GM12864 (cell line): ENCODE measurements around the gene GALNT9.
"Not testable (repeated sequence)": the region's sequence is repeated elsewhere in the genome, so short reads cannot be mapped to it uniquely, and the experiment has no call there.

Experiments
- DNase-seq: peaks from one replicate; pipeline ENCODE4 v3.0.0-alpha.2; 2011; ENCODE audit warnings: low read depth
- H3K4me3 ChIP-seq: 2 replicates; pipeline ENCODE4 v1.5.1; 2011; ENCODE audit warnings: mild to moderate bottlenecking, low read depth, low read length, control low read depth
- TF ChIP-seq, protein P1 (sequence below): IDR thresholded peaks from 2 replicates; pipeline ENCODE4 v1.5.1; 2011; ENCODE audit warnings: low read depth, mild to moderate bottlenecking, moderate library complexity, low read length, control low read depth, inconsistent platforms; ENCODE audit errors: missing control alignments

Gene GALNT9

GRCh38 chr12:132255642-132256041, 73.7 kb downstream of the GALNT9 start:
- DNase-seq: no peak
- TF ChIP-seq, protein P1, sequence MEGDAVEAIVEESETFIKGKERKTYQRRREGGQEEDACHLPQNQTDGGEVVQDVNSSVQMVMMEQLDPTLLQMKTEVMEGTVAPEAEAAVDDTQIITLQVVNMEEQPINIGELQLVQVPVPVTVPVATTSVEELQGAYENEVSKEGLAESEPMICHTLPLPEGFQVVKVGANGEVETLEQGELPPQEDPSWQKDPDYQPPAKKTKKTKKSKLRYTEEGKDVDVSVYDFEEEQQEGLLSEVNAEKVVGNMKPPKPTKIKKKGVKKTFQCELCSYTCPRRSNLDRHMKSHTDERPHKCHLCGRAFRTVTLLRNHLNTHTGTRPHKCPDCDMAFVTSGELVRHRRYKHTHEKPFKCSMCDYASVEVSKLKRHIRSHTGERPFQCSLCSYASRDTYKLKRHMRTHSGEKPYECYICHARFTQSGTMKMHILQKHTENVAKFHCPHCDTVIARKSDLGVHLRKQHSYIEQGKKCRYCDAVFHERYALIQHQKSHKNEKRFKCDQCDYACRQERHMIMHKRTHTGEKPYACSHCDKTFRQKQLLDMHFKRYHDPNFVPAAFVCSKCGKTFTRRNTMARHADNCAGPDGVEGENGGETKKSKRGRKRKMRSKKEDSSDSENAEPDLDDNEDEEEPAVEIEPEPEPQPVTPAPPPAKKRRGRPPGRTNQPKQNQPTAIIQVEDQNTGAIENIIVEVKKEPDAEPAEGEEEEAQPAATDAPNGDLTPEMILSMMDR: no peak
- no peak overlapping the region for H3K4me3 ChIP-seq

DNA sequence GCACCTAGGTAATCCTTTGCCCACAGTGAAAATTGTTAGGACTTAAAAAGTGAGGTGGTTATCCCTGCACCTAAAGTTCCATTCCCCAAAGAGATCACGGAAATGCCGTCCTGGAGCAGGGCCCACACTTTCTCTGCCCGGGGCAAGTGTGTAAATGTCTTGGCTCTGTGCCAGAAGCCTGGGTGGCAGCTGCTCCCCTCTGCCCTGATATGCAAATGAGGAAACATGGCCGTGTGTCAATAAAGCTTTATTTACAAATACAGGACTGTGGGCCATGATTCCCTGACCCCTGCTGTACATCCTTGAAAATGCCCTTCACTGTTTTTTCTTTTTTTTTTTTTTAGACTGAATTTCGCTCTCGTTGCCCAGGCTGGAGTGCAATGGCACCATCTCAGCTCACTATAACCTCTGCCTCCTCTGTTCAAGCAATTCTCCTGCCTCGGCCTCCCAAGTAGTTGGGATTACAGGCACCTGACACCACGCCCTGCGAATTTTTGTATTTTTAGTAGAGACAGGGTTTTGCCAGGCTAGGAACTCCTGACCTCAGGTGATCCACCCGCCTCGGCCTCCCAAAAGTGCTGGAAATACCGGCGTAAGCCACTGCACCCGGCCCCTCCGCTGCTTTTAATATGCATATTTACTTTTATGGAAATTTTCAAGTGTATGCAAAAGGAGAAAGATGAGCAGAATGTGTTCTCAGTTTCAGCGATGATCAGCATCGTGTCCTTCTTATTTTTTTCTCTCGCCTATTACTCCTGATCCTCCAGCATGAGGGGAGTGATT, 75.5 kb downstream of the GALNT9 start:
- TF ChIP-seq, protein P1: no peak
- H3K4me3 ChIP-seq: no peak overlapping the region
- DNase-seq: no peak

DNA sequence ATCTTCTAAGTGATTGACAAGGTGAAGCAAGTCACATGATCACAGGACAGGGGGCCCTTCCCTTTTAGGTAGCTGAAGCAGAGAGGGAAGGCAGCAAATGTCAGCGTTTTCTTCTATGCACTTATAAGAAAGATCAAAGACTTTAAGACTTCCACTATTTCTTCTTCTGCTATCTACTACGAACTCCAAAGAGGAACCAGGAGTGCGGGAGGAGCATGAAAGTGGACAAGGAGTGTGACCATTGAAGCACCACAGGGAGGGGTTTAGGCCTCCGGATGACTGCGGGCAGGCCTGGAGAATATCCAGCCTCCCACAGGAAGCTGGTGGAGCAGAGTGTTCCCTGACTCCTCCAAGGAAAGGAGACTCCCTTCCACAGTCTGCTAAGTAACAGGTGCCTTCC, 76.4 kb downstream of the GALNT9 start:
- DNase-seq, H3K4me3 ChIP-seq: not testable (repeated sequence)

DNA sequence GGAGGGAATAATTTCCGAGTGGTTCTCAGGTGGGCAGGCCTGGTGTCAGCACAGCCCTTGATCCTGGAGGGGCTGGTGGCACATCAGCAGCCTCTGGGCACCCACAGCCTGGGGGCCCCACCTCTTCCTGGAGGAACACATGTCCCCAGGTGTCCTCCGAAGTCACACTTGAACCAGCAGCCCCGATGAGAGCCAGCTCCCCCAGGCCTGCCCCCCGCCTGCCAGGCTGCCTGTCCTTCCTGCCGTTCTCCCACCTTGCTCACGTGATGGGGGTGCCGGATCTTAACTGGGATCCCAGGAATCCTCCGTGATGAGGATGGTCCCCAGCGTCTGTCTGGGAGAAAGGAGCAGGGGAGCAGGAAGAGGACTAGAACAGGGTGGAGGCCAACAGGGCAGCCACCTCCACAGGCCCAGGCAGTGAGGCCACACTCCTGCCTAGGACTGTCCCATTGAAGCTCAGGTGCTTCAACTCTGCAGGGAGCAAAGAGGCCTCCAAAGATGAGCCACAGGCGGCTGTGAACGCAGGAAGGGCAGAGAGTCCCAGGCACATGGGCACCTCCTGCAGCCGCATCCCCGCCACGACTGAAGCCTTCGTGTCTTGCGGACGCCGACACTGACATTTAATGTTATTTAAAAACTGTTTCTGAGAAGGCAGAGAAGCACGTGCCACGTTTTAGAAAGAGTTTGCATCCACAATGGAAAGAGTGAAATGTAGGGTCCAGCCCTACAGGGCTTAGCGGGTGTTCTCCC, 77.5 kb downstream of the GALNT9 start:
- no peak for DNase-seq
- TF ChIP-seq, protein P1: no peak
- H3K4me3 ChIP-seq: no peak overlapping the region

DNA sequence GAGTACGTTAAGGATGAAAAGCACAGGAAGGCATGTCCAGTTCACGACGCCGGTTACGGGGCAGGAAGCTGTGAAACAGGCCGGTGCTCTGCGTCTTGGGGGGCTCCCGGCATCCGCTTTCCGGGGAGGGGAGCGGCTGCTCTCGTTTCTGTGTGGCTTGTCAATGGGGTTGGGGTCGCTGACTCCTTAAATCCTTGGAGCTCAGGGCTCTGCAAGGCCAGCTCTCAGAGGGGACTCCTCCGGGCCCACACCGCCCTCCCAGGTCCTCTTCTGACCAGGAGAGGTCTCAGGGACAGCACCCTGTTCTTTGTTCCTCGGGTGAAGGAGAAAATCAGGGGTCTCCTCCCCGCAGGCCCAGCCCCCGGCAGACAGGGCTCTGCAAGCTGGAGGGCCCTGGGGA, 78.1 kb downstream of the GALNT9 start:
- TF ChIP-seq, protein P1: no peak
- no peak for DNase-seq
- H3K4me3 ChIP-seq: no peak overlapping the region

DNA sequence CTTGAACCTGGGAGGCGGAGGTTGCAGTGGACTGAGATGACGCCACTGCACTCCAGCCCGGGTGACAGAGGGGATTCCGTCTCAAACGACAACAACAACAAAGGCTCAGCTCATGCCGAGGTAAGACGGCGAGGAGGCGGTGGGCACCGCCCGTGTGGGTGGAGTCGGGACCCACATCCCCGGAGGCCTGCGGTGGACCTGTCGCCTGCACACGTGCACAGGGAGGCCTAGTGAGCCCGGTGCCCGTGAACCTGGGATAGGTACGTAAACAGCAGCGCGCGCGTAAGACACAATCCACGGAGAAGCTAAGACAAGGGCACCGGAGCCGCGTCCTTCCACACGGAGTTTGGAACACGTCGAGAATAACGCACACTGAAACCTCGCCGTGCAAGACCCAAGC, 78.7 kb downstream of the GALNT9 start:
- H3K4me3 ChIP-seq: no peak overlapping the region
- DNase-seq: no peak
- TF ChIP-seq, protein P1: no peak

DNA sequence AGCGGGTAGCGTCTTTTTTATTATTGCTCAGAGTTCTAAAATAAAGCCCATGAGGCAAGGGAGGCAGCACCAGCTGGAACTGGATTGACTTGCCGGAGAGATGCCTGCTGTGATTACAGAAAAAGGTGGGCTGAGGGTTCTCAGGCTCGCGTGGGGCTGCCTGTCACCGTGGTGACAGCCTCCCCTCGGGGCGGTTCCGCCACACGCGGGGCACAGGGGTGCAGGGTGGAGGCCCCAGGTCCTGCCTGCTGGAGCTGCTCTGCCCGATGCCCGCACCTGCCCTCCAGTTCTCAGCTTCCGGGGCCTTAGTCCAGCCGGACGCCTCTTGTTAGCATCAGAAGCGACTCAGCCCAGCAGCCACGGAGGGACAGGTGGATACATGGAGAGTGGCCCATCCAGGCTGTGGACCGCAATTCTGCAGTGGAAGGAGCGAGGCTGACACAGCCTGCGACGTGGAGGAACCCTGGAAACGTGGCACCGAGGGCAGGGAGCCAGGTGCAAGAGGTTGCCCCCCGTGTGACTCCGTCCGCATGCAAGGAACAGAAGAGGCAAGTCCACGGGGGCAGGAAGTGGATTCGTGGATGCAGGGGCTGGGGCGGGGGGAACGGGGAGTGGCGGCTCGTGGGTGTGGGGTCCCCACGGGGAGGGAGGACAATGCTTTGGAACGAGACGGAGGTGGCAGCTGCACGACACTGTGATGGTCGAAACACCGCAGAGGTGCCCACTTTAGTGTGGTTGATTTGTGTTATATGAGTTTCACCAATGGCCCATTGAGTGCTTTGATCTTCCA, 79.5 kb downstream of the GALNT9 start:
- no peak overlapping the region for H3K4me3 ChIP-seq
- TF ChIP-seq, protein P1: no peak
- no peak for DNase-seq
